GM12875 (cell line): ENCODE data around the gene TNFSF10.
A peak's percentile ranks its signal among the peaks of the same experiment; 100 is the strongest.
"Not testable (repeated sequence)": the region's sequence is repeated elsewhere in the genome, so short reads cannot be mapped to it uniquely, and the experiment has no call there.

Source experiments
- H3K4me3 ChIP-seq: one replicate; pipeline ENCODE4 v1.5.1; 2011; ENCODE audit warnings: low read depth, low read length, control low read depth
- TF ChIP-seq, protein P1 (sequence below): IDR thresholded peaks from 2 replicates; pipeline ENCODE4 v1.5.1; 2011; ENCODE audit warnings: low read depth, mild to moderate bottlenecking, control low read depth, inconsistent platforms, low read length, moderate library complexity, borderline replicate concordance; ENCODE audit not compliant: insufficient read depth

The TNFSF10 gene

GRCh38 chr3:172501540-172501939 lies 21.7 kb downstream of the TNFSF10 start:
- TF ChIP-seq, protein P1, sequence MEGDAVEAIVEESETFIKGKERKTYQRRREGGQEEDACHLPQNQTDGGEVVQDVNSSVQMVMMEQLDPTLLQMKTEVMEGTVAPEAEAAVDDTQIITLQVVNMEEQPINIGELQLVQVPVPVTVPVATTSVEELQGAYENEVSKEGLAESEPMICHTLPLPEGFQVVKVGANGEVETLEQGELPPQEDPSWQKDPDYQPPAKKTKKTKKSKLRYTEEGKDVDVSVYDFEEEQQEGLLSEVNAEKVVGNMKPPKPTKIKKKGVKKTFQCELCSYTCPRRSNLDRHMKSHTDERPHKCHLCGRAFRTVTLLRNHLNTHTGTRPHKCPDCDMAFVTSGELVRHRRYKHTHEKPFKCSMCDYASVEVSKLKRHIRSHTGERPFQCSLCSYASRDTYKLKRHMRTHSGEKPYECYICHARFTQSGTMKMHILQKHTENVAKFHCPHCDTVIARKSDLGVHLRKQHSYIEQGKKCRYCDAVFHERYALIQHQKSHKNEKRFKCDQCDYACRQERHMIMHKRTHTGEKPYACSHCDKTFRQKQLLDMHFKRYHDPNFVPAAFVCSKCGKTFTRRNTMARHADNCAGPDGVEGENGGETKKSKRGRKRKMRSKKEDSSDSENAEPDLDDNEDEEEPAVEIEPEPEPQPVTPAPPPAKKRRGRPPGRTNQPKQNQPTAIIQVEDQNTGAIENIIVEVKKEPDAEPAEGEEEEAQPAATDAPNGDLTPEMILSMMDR = no peak
- H3K4me3 ChIP-seq = no peak overlapping the region

GRCh38 chr3:172490198-172490669 lies 33.0 kb downstream of the TNFSF10 start:
- not testable (repeated sequence) for H3K4me3 ChIP-seq
- TF ChIP-seq, protein P1 = peak; percentile 60; the same call in 1 of the 2 replicates

DNA sequence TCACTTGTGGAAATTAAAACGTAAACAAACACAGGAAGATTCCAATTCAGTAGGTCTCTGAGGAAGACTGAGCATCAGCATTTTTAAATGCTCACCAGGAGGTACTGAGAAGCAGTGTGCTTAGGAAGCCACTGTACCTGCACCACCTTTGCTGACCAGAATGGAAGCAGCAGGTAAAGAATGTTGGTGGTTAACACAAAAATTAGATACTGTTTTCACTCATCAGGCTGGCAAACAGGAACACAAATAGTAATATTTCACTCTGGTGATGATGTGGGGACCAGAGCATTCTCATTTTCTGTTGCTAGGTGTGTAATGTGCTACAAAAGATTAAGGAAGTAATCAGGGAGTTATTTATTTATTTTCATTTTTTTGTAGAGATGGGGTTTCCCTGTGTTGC lies 45.1 kb downstream of the TNFSF10 start:
- TF ChIP-seq, protein P1 = no peak
- H3K4me3 ChIP-seq = no peak overlapping the region

DNA sequence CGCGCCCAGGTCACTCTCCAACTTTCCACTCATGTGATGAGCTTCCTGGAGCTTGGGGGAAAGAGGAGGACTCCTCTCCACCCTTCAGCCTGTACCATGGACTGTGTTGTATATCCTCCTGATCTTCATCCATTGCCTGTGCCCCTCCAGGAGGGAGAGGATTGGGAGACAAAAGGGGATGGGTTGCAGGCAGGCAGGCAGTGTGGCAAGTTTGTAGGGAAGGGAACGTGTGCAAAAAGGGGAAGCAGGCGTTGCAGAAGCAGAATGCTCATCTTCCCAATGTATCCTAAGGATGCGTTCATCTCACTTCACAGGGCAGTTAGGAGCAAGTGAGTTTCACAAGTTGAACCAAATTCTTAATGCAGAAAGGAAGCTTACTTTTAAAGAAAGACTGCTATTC lies 46.9 kb downstream of the TNFSF10 start:
- H3K4me3 ChIP-seq = no peak overlapping the region
- TF ChIP-seq, protein P1 = no peak

DNA sequence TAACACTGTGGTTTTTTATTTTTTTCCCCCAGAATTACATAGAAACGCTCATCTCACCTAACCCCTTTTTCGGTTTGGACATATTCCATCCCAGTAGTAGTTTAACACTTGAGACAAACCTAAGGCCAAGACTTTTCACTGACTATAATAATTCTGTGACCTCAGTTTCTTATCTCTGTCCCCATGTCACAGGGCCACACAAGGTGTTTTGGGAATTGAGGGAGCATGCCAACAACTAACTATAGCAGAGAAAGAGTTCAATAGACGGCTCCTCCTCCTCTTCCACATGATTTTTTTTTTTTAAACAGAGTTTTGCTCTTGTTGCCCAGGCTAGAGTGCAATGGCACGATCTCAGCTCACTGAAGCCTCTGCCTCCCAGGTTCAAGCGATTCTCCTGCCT lies 47.5 kb downstream of the TNFSF10 start:
- no peak overlapping the region for H3K4me3 ChIP-seq
- TF ChIP-seq, protein P1 = no peak

DNA sequence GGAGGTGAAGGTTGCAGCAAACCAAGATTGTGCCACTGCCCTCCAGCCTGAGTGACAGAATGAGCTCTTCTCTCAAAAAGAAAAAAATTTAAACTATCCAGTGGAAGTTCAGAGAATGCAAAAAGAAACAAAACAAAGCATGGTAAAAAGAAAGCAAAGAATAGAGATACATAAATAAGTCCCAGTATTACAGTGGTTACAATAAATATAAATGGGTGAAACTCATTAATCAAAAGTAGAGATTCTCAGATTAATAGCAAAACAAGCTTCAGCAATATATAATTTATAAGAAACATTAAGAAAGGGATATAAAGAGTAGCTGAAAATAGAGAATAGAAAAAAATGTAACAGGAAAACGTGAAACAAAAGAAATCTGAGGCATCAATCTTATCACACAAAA lies 51.3 kb downstream of the TNFSF10 start:
- H3K4me3 ChIP-seq = no peak overlapping the region
- TF ChIP-seq, protein P1 = no peak

GRCh38 chr3:172470588-172470987 lies 52.6 kb downstream of the TNFSF10 start:
- H3K4me3 ChIP-seq = no peak overlapping the region
- TF ChIP-seq, protein P1 = no peak
